Neural progenitor cell (in vitro differentiated cells): ENCODE results near the gene CDC42BPA.

Experiments used
- CTCF ChIP-seq: fragments of 200-600 bp; sonication (generic); IDR thresholded peaks from 2 replicates; pipeline ENCODE4 v1.5.1; 2017; ENCODE audit warnings: antibody characterized with exemption, mild to moderate bottlenecking
- EZH2 ChIP-seq: fragments of 200-600 bp; sonication (generic); IDR thresholded peaks from 2 replicates; pipeline ENCODE4 v1.6.1; 2017; ENCODE audit warnings: antibody characterized with exemption, mild to moderate bottlenecking, moderate library complexity
- EZH2phosphoT487 ChIP-seq: fragments of 200-600 bp; sonication (generic); IDR thresholded peaks from 2 replicates; pipeline ENCODE4 v1.6.1; 2017; ENCODE audit warnings: antibody characterized with exemption

- TF ChIP-seq EZH2 (no peak), CTCF (no peak), EZH2phosphoT487 (no peak)
Observed at GRCh38 chr1:227182012-227182411, 136.3 kb downstream of the CDC42BPA start.
